Mesendoderm (in vitro differentiated cells): ENCODE measurements around the gene CCDC63.

Source experiments
- DNase-seq: peaks from one replicate; pipeline ENCODE4 v3.0.0; 2013
- H2AK5ac ChIP-seq: 2 replicates; pipeline ENCODE4 v1.6.1; 2013; ENCODE audit warnings: low read length, inconsistent platforms
- H2BK120ac ChIP-seq: 2 replicates; pipeline ENCODE4 v1.6.1; 2013; ENCODE audit warnings: low read depth, mild to moderate bottlenecking, low read length, moderate library complexity, mixed read lengths
- H2BK15ac ChIP-seq: replicated peaks from 2 replicates; pipeline ENCODE4 v1.6.1; 2013; ENCODE audit warnings: low read depth, mild to moderate bottlenecking, moderate library complexity
- H2BK5ac ChIP-seq: 2 replicates; pipeline ENCODE4 v1.6.1; 2013; ENCODE audit warnings: low read length, inconsistent platforms
- H3K18ac ChIP-seq: 2 replicates; pipeline ENCODE4 v1.6.1; 2013; ENCODE audit warnings: mild to moderate bottlenecking, low read length, mixed read lengths
- H3K23ac ChIP-seq: one replicate; pipeline ENCODE4 v1.6.1; 2013; ENCODE audit warnings: low read length
- H3K27ac ChIP-seq: 2 replicates; pipeline ENCODE4 v1.5.1; 2013; ENCODE audit warnings: low read depth, mild to moderate bottlenecking, inconsistent platforms, low read length, moderate library complexity
- H3K27me3 ChIP-seq: 2 replicates; pipeline ENCODE4 v1.6.1; 2013; ENCODE audit warnings: low read length, control low read depth, mild to moderate bottlenecking, inconsistent platforms; ENCODE audit not compliant: insufficient read depth, poor library complexity
- H3K36me3 ChIP-seq: 2 replicates; pipeline ENCODE4 v1.6.1; 2013; ENCODE audit warnings: low read length, inconsistent platforms; ENCODE audit not compliant: control insufficient read depth, insufficient read depth
- H3K4ac ChIP-seq: one replicate; pipeline ENCODE4 v1.6.1; 2013; ENCODE audit warnings: low read depth, mild to moderate bottlenecking, low read length, moderate library complexity
- H3K4me1 ChIP-seq: 2 replicates; pipeline ENCODE4 v1.6.1; 2013; ENCODE audit warnings: low read depth, low read length, inconsistent platforms; ENCODE audit not compliant: control insufficient read depth
- H3K4me2 ChIP-seq: 2 replicates; pipeline ENCODE4 v1.6.1; 2013; ENCODE audit warnings: low read length
- H3K4me3 ChIP-seq: 2 replicates; pipeline ENCODE4 v1.5.1; 2013; ENCODE audit warnings: mild to moderate bottlenecking, low read length
- H3K56ac ChIP-seq: one replicate; pipeline ENCODE4 v1.6.1; 2013; ENCODE audit warnings: low read length
- H3K79me1 ChIP-seq: 2 replicates; pipeline ENCODE4 v1.6.1; 2013; ENCODE audit warnings: low read length, inconsistent platforms
- H3K79me2 ChIP-seq: 2 replicates; pipeline ENCODE4 v1.6.1; 2013; ENCODE audit warnings: mild to moderate bottlenecking, low read length; ENCODE audit not compliant: control insufficient read depth, insufficient read depth
- H3K9ac ChIP-seq: 2 replicates; pipeline ENCODE4 v1.6.1; 2013; ENCODE audit warnings: low read length, inconsistent platforms
- H4K5ac ChIP-seq: one replicate; pipeline ENCODE4 v1.6.1; 2013; ENCODE audit warnings: low read length
- H4K8ac ChIP-seq: one replicate; pipeline ENCODE4 v1.6.1; 2013; ENCODE audit warnings: low read depth, mild to moderate bottlenecking, control low read depth, low read length, moderate library complexity
- WGBS: extraction: QIAGEN DNeasy Blood & Tissue Kit; methylation state at CpG from one replicate; pipeline ENCODE4 v1.1.7; 2013; ENCODE audit warnings: low lambda C conversion rate, missing lambda C conversion rate; ENCODE audit not compliant: insufficient coverage; ENCODE audit errors: extremely low coverage; 5-methylcytosine and 5-hydroxymethylcytosine counted together

CCDC63 gene

DNA sequence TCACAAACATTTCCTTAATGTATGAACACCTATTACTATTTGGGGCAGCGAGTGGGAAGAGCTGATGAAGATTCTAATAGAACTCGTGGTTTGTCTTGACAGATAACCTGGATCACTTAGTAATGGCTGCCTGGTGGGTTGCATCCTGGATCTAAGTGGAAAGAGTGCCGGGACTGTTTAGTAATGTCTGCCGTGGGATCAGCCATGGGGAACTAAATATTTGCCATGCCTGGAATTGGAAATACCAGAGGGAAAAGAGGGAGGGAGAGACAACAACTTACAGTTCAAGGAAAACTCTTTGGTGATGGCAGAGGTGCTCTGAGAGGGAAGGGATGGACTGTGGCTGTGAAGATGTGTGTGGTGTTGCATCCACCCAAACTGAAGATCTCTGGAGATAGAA is 21.3 kb upstream of the CCDC63 start:
- H3K4me1 ChIP-seq, result no peaks in the 10 kb centered on the region
- no peak overlapping the region for H3K18ac ChIP-seq
- DNase-seq, result no peak
- no peak overlapping the region for H3K4me3 ChIP-seq
- H3K56ac ChIP-seq, result no peak overlapping the region
- no peak overlapping the region for H3K23ac ChIP-seq
- no peak overlapping the region for H3K9ac ChIP-seq
- no peak overlapping the region for H3K4ac ChIP-seq
- H2BK5ac ChIP-seq, result no peak overlapping the region
- H3K27ac ChIP-seq, result no peak overlapping the region
- no peak overlapping the region for H4K8ac ChIP-seq
- H3K79me2 ChIP-seq, result no peaks in the 10 kb centered on the region
- H3K27me3 ChIP-seq, result no peaks in the 10 kb centered on the region
- no peaks in the 10 kb centered on the region for H3K36me3 ChIP-seq
- H2AK5ac ChIP-seq, result no peak overlapping the region
- no peak overlapping the region for H2BK15ac ChIP-seq
- H3K4me2 ChIP-seq, result no peak overlapping the region
- no peak overlapping the region for H2BK120ac ChIP-seq
- no peak overlapping the region for H4K5ac ChIP-seq
- WGBS, result no CpG with 5 or more reads among the region's 4 CpGs
- no peaks in the 10 kb centered on the region for H3K79me1 ChIP-seq

DNA sequence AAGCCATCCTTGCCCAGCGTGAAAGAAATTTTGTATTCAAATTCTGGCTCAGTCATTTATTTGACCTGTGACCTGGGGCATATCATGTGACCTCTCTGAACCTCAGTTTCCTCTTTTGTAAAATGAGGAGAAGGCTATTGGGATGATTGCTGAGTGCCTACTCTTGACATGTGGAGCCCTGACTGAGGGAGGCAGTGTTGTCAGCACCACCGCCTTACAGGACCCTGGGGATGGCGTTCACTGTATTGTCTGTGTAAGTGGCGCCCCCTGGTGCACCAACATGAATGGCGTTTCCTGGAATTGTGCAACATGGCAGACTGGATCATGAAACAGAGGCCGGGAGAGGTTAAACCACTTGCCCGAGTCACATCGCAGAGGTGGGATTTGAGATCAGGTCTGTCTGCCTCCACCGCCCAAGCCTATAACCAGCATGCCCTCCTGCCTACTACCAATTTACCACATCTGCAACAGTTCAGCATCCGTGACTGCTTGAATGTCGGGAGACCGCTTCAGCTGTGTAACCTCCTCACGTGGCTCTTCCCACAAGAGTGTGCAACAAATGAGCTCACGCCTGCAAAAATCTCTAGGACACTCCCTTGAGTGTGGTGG is 20.1 kb upstream of the CCDC63 start:
- Histone ChIP-seq H3K4ac (no peak overlapping the region), H3K79me1 (no peaks in the 10 kb centered on the region), H3K4me1 (no peaks in the 10 kb centered on the region), H3K18ac (no peak overlapping the region), H3K79me2 (no peaks in the 10 kb centered on the region), H2AK5ac (no peak overlapping the region), H3K56ac (peak overlapping the region; percentile 56), H3K4me2 (no peak overlapping the region), H3K36me3 (no peaks in the 10 kb centered on the region), H2BK5ac (no peak overlapping the region), H4K8ac (no peak overlapping the region), H3K27me3 (no peaks in the 10 kb centered on the region), H2BK120ac (no peak overlapping the region), H3K23ac (no peak overlapping the region), H3K9ac (peak overlapping the region; percentile 21), H4K5ac (no peak overlapping the region), H3K27ac (no peak overlapping the region), H2BK15ac (no peak overlapping the region), H3K4me3 (no peak overlapping the region)
- no CpG with 5 or more reads among the region's 14 CpGs for WGBS
- peak; percentile 93 for DNase-seq

GRCh38 chr12:110829308-110829707 is 17.5 kb upstream of the CCDC63 start:
- Histone ChIP-seq H3K4me1 (no peaks in the 10 kb centered on the region), H2BK5ac (no peak overlapping the region), H3K23ac (no peak overlapping the region), H4K5ac (no peak overlapping the region), H2BK15ac (no peak overlapping the region), H2AK5ac (no peak overlapping the region), H3K4ac (no peak overlapping the region), H3K56ac (no peak overlapping the region), H3K79me1 (no peaks in the 10 kb centered on the region), H3K9ac (no peak overlapping the region), H3K27me3 (no peaks in the 10 kb centered on the region), H2BK120ac (no peak overlapping the region), H3K79me2 (no peaks in the 10 kb centered on the region), H3K36me3 (no peaks in the 10 kb centered on the region), H3K4me3 (no peak overlapping the region), H4K8ac (no peak overlapping the region), H3K18ac (no peak overlapping the region), H3K4me2 (no peak overlapping the region), H3K27ac (no peak overlapping the region)
- DNase-seq, result no peak
- no CpG with 5 or more reads among the region's 10 CpGs for WGBS

DNA sequence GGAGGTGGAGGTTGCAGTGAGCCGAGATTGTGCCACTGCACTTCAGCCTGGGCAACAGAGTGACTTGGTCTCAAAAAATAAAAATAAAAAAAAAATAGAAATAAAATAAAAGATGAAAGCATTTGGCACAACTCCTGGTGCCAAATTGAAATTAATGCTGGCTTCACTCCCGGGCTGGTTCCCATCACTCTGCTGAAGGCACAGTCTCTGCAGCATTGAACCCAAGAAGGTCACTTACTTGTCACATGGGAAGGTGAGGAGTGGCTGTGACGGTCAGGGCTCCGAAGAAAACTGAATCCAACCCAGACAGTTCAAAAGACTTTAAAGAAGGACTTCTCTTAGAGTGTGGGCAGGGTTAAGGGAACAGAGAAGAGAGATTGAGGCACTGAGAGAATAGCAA is 10.5 kb upstream of the CCDC63 start:
- Histone ChIP-seq H3K79me2 (no peaks in the 10 kb centered on the region), H2BK120ac (no peak overlapping the region), H4K8ac (no peak overlapping the region), H3K23ac (no peak overlapping the region), H3K79me1 (no peaks in the 10 kb centered on the region), H3K36me3 (no peaks in the 10 kb centered on the region), H3K56ac (no peak overlapping the region), H2BK5ac (no peak overlapping the region), H3K4me2 (no peak overlapping the region), H3K4me3 (no peak overlapping the region), H2AK5ac (no peak overlapping the region), H3K4me1 (no peaks in the 10 kb centered on the region), H4K5ac (no peak overlapping the region), H3K27ac (no peak overlapping the region), H3K9ac (no peak overlapping the region), H3K27me3 (no peaks in the 10 kb centered on the region), H3K4ac (no peak overlapping the region), H2BK15ac (no peak overlapping the region), H3K18ac (no peak overlapping the region)
- WGBS, result no CpG with 5 or more reads among the region's 4 CpGs
- DNase-seq, result no peak

- Histone ChIP-seq H2BK5ac (no peak overlapping the region), H3K27ac (no peak overlapping the region), H3K56ac (no peak overlapping the region), H3K23ac (no peak overlapping the region), H3K79me1 (no peaks in the 10 kb centered on the region), H4K8ac (no peak overlapping the region), H2AK5ac (no peak overlapping the region), H3K18ac (no peak overlapping the region), H3K4me2 (no peak overlapping the region), H3K4me3 (no peak overlapping the region), H3K79me2 (no peaks in the 10 kb centered on the region), H2BK120ac (no peak overlapping the region), H3K9ac (no peak overlapping the region), H3K4ac (no peak overlapping the region), H2BK15ac (no peak overlapping the region), H4K5ac (no peak overlapping the region), H3K4me1 (no peaks in the 10 kb centered on the region), H3K36me3 (no peaks in the 10 kb centered on the region), H3K27me3 (no peaks in the 10 kb centered on the region)
- WGBS, result no CpG with 5 or more reads among the region's 6 CpGs
- DNase-seq, result peak; percentile 44
Observed at GRCh38 chr12:110841007-110841406, 5.8 kb upstream of the CCDC63 start.

DNA sequence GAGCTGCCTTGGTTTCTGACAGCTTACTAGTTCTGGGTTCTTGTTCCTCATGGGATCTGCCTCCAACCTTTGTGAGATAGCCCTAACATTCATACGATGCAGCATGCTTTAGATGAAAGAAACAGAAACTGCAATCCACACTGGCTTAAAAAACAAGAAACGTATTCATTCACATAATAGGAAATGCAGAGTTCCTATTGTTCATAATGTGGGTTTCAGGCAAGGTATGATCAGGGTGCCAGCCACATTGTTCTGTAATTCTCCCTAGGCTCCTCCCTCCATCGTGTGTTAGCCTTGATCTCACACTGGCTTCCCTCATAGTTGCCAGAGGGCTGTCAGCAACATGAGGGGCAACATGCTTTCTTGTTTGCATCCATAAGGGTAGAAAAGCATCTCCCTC is 2.7 kb upstream of the CCDC63 start:
- Histone ChIP-seq H2BK120ac (no peak overlapping the region), H3K27me3 (no peaks in the 10 kb centered on the region), H3K4me2 (no peak overlapping the region), H3K79me2 (no peaks in the 10 kb centered on the region), H3K9ac (no peak overlapping the region), H3K4me1 (peaks cover 2% of the 10 kb centered on the region), H2BK5ac (no peak overlapping the region), H3K56ac (no peak overlapping the region), H2AK5ac (no peak overlapping the region), H3K4me3 (no peak overlapping the region), H3K4ac (no peak overlapping the region), H3K36me3 (no peaks in the 10 kb centered on the region), H2BK15ac (no peak overlapping the region), H4K5ac (no peak overlapping the region), H3K79me1 (no peaks in the 10 kb centered on the region), H3K23ac (no peak overlapping the region), H3K18ac (no peak overlapping the region), H4K8ac (no peak overlapping the region), H3K27ac (no peak overlapping the region)
- no CpG with 5 or more reads among the region's 3 CpGs for WGBS
- DNase-seq, result no peak
